ENCODE data around the gene MRPS17.

MRPS17 gene

GRCh38 chr7:55964261-55965099, 12.8 kb downstream of the MRPS17 start, which contains the start of gene NIPSNAP2:
NIPSNAP2 (plus strand) TSS chr7:55964585; CDS start chr7:55964610, 25 bp downstream.
- Histone ChIP-seq H3K4me3 (peak within 1 kb of the TSS; percentile 92), H3K27ac (peak within 1 kb of the TSS; percentile 90 to 99)
- peak; percentile 80 for DNase-seq (ENCODE audit: low spot score)
- TF ChIP-seq, protein P1, sequence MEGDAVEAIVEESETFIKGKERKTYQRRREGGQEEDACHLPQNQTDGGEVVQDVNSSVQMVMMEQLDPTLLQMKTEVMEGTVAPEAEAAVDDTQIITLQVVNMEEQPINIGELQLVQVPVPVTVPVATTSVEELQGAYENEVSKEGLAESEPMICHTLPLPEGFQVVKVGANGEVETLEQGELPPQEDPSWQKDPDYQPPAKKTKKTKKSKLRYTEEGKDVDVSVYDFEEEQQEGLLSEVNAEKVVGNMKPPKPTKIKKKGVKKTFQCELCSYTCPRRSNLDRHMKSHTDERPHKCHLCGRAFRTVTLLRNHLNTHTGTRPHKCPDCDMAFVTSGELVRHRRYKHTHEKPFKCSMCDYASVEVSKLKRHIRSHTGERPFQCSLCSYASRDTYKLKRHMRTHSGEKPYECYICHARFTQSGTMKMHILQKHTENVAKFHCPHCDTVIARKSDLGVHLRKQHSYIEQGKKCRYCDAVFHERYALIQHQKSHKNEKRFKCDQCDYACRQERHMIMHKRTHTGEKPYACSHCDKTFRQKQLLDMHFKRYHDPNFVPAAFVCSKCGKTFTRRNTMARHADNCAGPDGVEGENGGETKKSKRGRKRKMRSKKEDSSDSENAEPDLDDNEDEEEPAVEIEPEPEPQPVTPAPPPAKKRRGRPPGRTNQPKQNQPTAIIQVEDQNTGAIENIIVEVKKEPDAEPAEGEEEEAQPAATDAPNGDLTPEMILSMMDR (IDR thresholded peaks at IDR 0.05): peak; percentile 48

DNA sequence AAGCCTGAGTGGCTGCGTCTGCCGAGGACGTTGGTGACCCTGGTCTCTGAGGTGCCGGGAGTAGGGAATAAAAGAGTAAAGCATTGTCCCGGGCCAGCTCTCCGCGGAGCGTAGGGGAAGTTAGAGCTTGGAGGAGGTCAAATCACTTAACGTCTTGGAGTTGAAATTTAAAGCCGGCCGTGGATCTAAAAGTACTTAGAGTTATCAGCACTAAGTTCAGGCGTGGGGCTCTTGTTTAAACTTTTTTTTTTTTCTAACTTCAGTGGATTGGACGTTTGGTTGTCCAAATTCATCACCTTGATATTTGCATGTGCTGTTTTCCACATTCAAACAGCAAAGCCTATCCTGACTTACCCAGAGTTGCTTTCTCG, 13.4 kb downstream of the MRPS17 start:
- no peak for DNase-seq (ENCODE audit: low spot score)
- TF ChIP-seq, protein P1 (IDR thresholded peaks at IDR 0.05): no peak
- Histone ChIP-seq H3K4me3 (peak overlapping the region; percentile 92), H3K27ac (peak overlapping the region; percentile 90 to 99)

- Histone ChIP-seq H3K27ac (no peak overlapping the region), H3K4me3 (peak overlapping the region; percentile 92)
- TF ChIP-seq, protein P1 (IDR thresholded peaks at IDR 0.05): no peak
- no peak for DNase-seq (ENCODE audit: low spot score)
These were observed 14.2 kb downstream of the MRPS17 start for GRCh38 chr7:55965805-55966421.

DNA sequence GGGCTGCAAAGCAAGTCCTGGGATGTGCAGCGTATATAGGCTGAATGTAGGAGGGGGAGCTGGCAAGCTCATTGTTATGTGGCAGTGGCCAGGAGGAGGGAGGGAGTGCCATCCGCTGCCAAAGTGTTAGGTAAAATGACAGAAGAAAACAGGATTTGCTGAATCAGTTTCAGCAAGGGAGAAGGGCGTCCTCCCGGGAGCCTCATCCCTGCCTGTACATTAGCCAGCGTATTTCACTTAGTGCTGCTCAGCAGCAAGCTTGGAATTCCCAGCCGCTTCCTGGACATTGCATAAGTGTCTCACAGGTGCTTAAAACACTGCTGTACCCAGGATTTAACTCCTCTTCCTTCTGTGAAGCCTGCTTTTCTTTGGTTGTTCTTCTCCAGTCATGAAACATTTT, 15.2 kb downstream of the MRPS17 start:
- TF ChIP-seq, protein P1 (IDR thresholded peaks at IDR 0.05): no peak
- no peak for DNase-seq (ENCODE audit: low spot score)
- no peak overlapping the region for H3K27ac ChIP-seq
- no peak overlapping the region for H3K4me3 ChIP-seq

- H3K27ac ChIP-seq: no peak overlapping the region
- no peak for DNase-seq (ENCODE audit: low spot score)
- H3K4me3 ChIP-seq: no peak overlapping the region
- TF ChIP-seq, protein P1 (IDR thresholded peaks at IDR 0.05): no peak
These were observed 17.7 kb downstream of the MRPS17 start for GRCh38 chr7:55969391-55969790.

- TF ChIP-seq, protein P1 (IDR thresholded peaks at IDR 0.05): no peak
- Histone ChIP-seq H3K27ac (no peak overlapping the region), H3K4me3 (no peak overlapping the region)
- no peak for DNase-seq (ENCODE audit: low spot score)
These were observed 18.9 kb downstream of the MRPS17 start for GRCh38 chr7:55970561-55970960.
